HCT116 (cell line): ENCODE results near the gene P2RY14. TPM values are rescaled to one million over a fixed set of nuclear protein-coding genes. Genes with fewer than 3 reads are reported as not detected.

ENCODE experiments used
- ATAC-seq: fragments of 200-7000 bp; cut with Tn5 transposase; 2 replicates; pipeline ENCODE4 v1.9.1; 2020; ENCODE audit warnings: mild to moderate bottlenecking, moderate library complexity
- BruUV-seq: library from RNA; stranded (reverse); fragments of 400-500 nt; replicated peaks from 2 replicates; lab custom pipeline; 2021; lab: Mats Ljungman, UMichigan
- CTCF ChIA-PET: fragments of 300-600 bp; sonication (Branson Sonifier 250); formaldehyde crosslinking; loops from one replicate; lab custom pipeline; 2021; ENCODE audit warnings: antibody characterized with exemption; lab: Charles Lee
- POLR2A ChIA-PET: fragments of 300-600, 350-600 bp; sonication (Branson Sonifier 250); formaldehyde crosslinking; loops from one replicate; lab custom pipeline; 2021; ENCODE audit warnings: antibody characterized with exemption; lab: Charles Lee
- RAD21 ChIA-PET, 2 experiments: fragments of 300-600 bp; sonication (Branson Sonifier 250); formaldehyde crosslinking; loops; one replicate each; lab custom pipeline; 2023; ENCODE audit warnings: low total read pairs in 2 of 2; ENCODE audit not compliant: uncharacterized antibody in 2 of 2, unreplicated experiment in 2 of 2, low non-redundant PET in 1 of 2; lab: Charles Lee
- DNase-seq: peaks from one replicate; pipeline ENCODE4 v3.0.0-alpha.2; 2010; ENCODE audit warnings: low read depth, low spot score
- H2AFZ ChIP-seq: fragments of 200-600 bp; shearing (Covaris generic), sonication (generic); 2 replicates; pipeline ENCODE4 v1.6.1; 2017; ENCODE audit warnings: low read depth, mixed run types, mixed read lengths, antibody characterized with exemption, low read length; ENCODE audit not compliant: poor library complexity, severe bottlenecking
- H3K27ac ChIP-seq: 2 replicates; pipeline ENCODE4 v1.5.1; 2012; ENCODE audit warnings: low read depth, low read length
- H3K27me3 ChIP-seq: fragments of 200-600 bp; sonication (generic); 2 replicates; pipeline ENCODE4 v1.6.1; 2016; ENCODE audit warnings: mixed run types, low read length, mixed read lengths; ENCODE audit not compliant: insufficient read depth
- H3K36me3 ChIP-seq, 2 experiments: fragments of 200-500 bp in 1 of 2; fragments of 200-600 bp in 1 of 2; sonication (Bioruptor generic) in 1 of 2; sonication (generic) in 1 of 2; 2 replicates each; pipeline versions ENCODE4 v1.5.1 to v1.6.1; 2014 to 2016; ENCODE audit warnings: low read length in 2 of 2, inconsistent platforms in 1 of 2, mixed read lengths in 1 of 2, mixed run types in 1 of 2; ENCODE audit not compliant: insufficient read depth in 2 of 2, control insufficient read depth in 1 of 2
- H3K4me1 ChIP-seq, 2 experiments: fragments of 200-600 bp in 1 of 2; sonication (generic) in 1 of 2; 2 replicates each; pipeline versions ENCODE4 v1.5.1 to v1.6.1; 2012 to 2017; ENCODE audit warnings: low read length in 2 of 2, inconsistent platforms in 1 of 2, mild to moderate bottlenecking in 1 of 2, mixed read lengths in 1 of 2, mixed run types in 1 of 2, moderate library complexity in 1 of 2; ENCODE audit not compliant: insufficient read depth in 2 of 2, control insufficient read depth in 1 of 2
- H3K4me2 ChIP-seq: fragments of 200-600 bp; sonication (generic); 2 replicates; pipeline ENCODE4 v1.6.1; 2017; ENCODE audit warnings: mixed run types, low read length, mixed read lengths
- H3K4me3 ChIP-seq, 2 experiments: fragments of 200-600 bp in 1 of 2; sonication (generic) in 1 of 2; replicated peaks in 1 of 2; 2 replicates each; pipeline ENCODE4 v1.5.1; 2011 to 2016; ENCODE audit warnings: low read length in 2 of 2, control low read depth in 1 of 2, low read depth in 1 of 2, mild to moderate bottlenecking in 1 of 2, mixed read lengths in 1 of 2, mixed run types in 1 of 2
- H3K79me2 ChIP-seq: fragments of 200-600 bp; sonication (generic); 2 replicates; pipeline ENCODE4 v1.6.1; 2017; ENCODE audit warnings: mild to moderate bottlenecking, mixed run types, low read length, moderate library complexity, mixed read lengths; ENCODE audit not compliant: insufficient read depth
- H3K9ac ChIP-seq: fragments of 200-600 bp; sonication (generic); 2 replicates; pipeline ENCODE4 v1.6.1; 2016; ENCODE audit warnings: low read length, mixed read lengths
- H3K9me2 ChIP-seq: fragments of 200-600 bp; sonication (generic), shearing (Covaris generic); 2 replicates; pipeline ENCODE4 v1.6.1; 2017; ENCODE audit warnings: mixed run types, mild to moderate bottlenecking, moderate library complexity; ENCODE audit not compliant: insufficient read depth
- H3K9me3 ChIP-seq, 2 experiments: fragments of 200-500 bp in 1 of 2; fragments of 200-600 bp in 1 of 2; sonication (Bioruptor generic) in 1 of 2; sonication (generic) in 1 of 2; 2 replicates each; pipeline ENCODE4 v1.6.1; 2014 to 2017; ENCODE audit warnings: low read length in 2 of 2, mixed read lengths in 2 of 2, inconsistent platforms in 1 of 2, low read depth in 1 of 2, mild to moderate bottlenecking in 1 of 2, mixed run types in 1 of 2, moderate library complexity in 1 of 2; ENCODE audit not compliant: control insufficient read depth in 1 of 2, insufficient read depth in 1 of 2
- H4K20me1 ChIP-seq: fragments of 200-600 bp; sonication (generic), shearing (Covaris generic); 2 replicates; pipeline ENCODE4 v1.6.1; 2017; ENCODE audit warnings: mixed run types, mild to moderate bottlenecking, moderate library complexity; ENCODE audit not compliant: insufficient read depth
- CBX3 ChIP-seq: IDR thresholded peaks from 2 replicates; pipeline ENCODE4 v1.6.1; 2012; ENCODE audit warnings: low read depth
- CEBPB ChIP-seq: IDR thresholded peaks from 2 replicates; pipeline ENCODE4 v1.6.1; 2012; ENCODE audit warnings: low read depth
- EGR1 ChIP-seq: IDR thresholded peaks from 2 replicates; pipeline ENCODE4 v1.6.1; 2012; ENCODE audit warnings: low read depth
- EZH2 ChIP-seq: fragments of 200-600 bp; sonication (generic); IDR thresholded peaks from 2 replicates; pipeline ENCODE4 v1.6.1; 2017; ENCODE audit warnings: antibody characterized with exemption, mixed run types
- FOSL1 ChIP-seq: IDR thresholded peaks from 2 replicates; pipeline ENCODE4 v1.6.1; 2012; ENCODE audit warnings: low read depth
- POLR2AphosphoS5 ChIP-seq: IDR thresholded peaks from 2 replicates; pipeline ENCODE4 v1.6.1; 2011; ENCODE audit warnings: mild to moderate bottlenecking, low read depth, low read length, moderate library complexity
- RAD21 ChIP-seq: IDR thresholded peaks from 2 replicates; pipeline ENCODE4 v1.6.1; 2012; ENCODE audit warnings: low read depth, mild to moderate bottlenecking
- SIN3A ChIP-seq: IDR thresholded peaks from 2 replicates; pipeline ENCODE4 v1.6.1; 2012; ENCODE audit warnings: low read depth
- SRF ChIP-seq: IDR thresholded peaks from 2 replicates; pipeline ENCODE4 v1.6.1; 2012; ENCODE audit warnings: low read depth
- TCF7L2 ChIP-seq: IDR thresholded peaks from 2 replicates; pipeline ENCODE4 v1.7.0; 2011; ENCODE audit warnings: borderline replicate concordance, inconsistent platforms; ENCODE audit not compliant: insufficient read depth, insufficient read length; ENCODE audit errors: extremely low read depth
- YY1 ChIP-seq: IDR thresholded peaks from 2 replicates; pipeline ENCODE4 v1.6.1; 2011; ENCODE audit warnings: low read length, low read depth, moderate library complexity, mild to moderate bottlenecking; ENCODE audit not compliant: insufficient replicate concordance; ENCODE audit errors: extremely low read depth
- ZFX ChIP-seq: fragments of 450-650 bp; IDR thresholded peaks from 2 replicates; pipeline ENCODE4 v1.6.1; 2017
- ZNF274 ChIP-seq: fragments of 200-500 bp; sonication (Bioruptor generic); IDR thresholded peaks from 2 replicates; pipeline ENCODE4 v1.6.1; 2014; ENCODE audit warnings: mild to moderate bottlenecking, low read depth, low read length, inconsistent platforms
- intact Hi-C: fragments of 100-400 bp; cut with micrococcal nuclease; formaldehyde crosslinking; loops from 2 replicates; pipeline ENCODE4 v1.10.0; 2022
- total RNA-seq: library from RNA; stranded (reverse); gene quantifications from one replicate; pipeline ENCODE4 v1.2.1, GENCODE V29; 2021; ENCODE audit not compliant: unreplicated experiment
- TF ChIP-seq, protein P1 (sequence below): IDR thresholded peaks from 2 replicates; pipeline ENCODE4 v1.6.1; 2012; ENCODE audit warnings: low read depth
- TF ChIP-seq, protein P2 (sequence below), 3 experiments: fragments of 200-600 bp in 1 of 3; sonication (generic) in 1 of 3; IDR thresholded peaks in 2 of 3; conservative IDR thresholded peaks in 1 of 3; 2 replicates each; pipeline ENCODE4 v1.5.1; 2012 to 2017; ENCODE audit warnings: low read depth in 2 of 3, low read length in 2 of 3, antibody characterized with exemption in 1 of 3, borderline replicate concordance in 1 of 3, control low read depth in 1 of 3, mild to moderate bottlenecking in 1 of 3, mixed read lengths in 1 of 3, mixed run types in 1 of 3, moderate library complexity in 1 of 3; ENCODE audit not compliant: insufficient read depth in 1 of 3
- TF ChIP-seq, protein P3 (sequence below): IDR thresholded peaks from 2 replicates; pipeline ENCODE4 v1.6.1; 2012
- TF ChIP-seq, protein P4 (sequence below): IDR thresholded peaks from 2 replicates; pipeline ENCODE4 v1.6.1; 2012

The P2RY14 gene
- total RNA-seq, 1 experiment from 2014 or later, result not detected

DNA sequence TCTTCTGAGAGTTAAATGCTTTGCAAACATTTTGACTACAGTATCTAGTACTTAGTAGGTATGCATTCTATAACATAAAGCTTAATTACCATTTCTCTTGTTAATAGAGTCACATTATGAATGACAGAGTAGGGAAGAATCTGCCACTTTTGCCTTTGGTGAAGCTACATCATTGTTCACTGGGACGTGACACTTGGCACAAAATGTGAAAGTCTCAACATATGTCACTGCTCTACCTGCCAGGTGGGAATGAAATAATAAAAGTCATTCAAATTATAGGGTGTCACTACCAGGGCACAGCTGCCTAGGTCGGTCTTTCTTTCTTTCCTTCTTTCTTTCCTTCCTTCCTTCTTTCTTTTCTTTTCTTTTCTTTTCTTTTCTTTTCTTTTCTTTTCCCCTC lies 20.7 kb upstream of the P2RY14 start:
- Histone ChIP-seq H3K27ac (no peak overlapping the region), H3K9me3 (no peaks in the 10 kb centered on the region), H3K4me3 (no peak overlapping the region), H3K9me2 (no peaks in the 10 kb centered on the region), H4K20me1 (no peaks in the 10 kb centered on the region), H3K9ac (no peak overlapping the region), H3K36me3 (no peaks in the 10 kb centered on the region)
- ChIA-PET POLR2A (no interaction called here), CTCF (no interaction called here)
- DNase-seq, result no peak
- intact Hi-C loops, result no loop called here
- TF ChIP-seq YY1 (no peak), SRF (no peak), ZNF274 (no peak), EGR1 (no peak), EZH2 (no peak), FOSL1 (no peak), RAD21 (no peak), ZFX (no peak), CBX3 (no peak), CEBPB (no peak), POLR2AphosphoS5 (no peak), TCF7L2 (no peak), SIN3A (no peak)
- TF ChIP-seq, protein P1, sequence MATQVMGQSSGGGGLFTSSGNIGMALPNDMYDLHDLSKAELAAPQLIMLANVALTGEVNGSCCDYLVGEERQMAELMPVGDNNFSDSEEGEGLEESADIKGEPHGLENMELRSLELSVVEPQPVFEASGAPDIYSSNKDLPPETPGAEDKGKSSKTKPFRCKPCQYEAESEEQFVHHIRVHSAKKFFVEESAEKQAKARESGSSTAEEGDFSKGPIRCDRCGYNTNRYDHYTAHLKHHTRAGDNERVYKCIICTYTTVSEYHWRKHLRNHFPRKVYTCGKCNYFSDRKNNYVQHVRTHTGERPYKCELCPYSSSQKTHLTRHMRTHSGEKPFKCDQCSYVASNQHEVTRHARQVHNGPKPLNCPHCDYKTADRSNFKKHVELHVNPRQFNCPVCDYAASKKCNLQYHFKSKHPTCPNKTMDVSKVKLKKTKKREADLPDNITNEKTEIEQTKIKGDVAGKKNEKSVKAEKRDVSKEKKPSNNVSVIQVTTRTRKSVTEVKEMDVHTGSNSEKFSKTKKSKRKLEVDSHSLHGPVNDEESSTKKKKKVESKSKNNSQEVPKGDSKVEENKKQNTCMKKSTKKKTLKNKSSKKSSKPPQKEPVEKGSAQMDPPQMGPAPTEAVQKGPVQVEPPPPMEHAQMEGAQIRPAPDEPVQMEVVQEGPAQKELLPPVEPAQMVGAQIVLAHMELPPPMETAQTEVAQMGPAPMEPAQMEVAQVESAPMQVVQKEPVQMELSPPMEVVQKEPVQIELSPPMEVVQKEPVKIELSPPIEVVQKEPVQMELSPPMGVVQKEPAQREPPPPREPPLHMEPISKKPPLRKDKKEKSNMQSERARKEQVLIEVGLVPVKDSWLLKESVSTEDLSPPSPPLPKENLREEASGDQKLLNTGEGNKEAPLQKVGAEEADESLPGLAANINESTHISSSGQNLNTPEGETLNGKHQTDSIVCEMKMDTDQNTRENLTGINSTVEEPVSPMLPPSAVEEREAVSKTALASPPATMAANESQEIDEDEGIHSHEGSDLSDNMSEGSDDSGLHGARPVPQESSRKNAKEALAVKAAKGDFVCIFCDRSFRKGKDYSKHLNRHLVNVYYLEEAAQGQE, result no peak
- TF ChIP-seq, protein P2, sequence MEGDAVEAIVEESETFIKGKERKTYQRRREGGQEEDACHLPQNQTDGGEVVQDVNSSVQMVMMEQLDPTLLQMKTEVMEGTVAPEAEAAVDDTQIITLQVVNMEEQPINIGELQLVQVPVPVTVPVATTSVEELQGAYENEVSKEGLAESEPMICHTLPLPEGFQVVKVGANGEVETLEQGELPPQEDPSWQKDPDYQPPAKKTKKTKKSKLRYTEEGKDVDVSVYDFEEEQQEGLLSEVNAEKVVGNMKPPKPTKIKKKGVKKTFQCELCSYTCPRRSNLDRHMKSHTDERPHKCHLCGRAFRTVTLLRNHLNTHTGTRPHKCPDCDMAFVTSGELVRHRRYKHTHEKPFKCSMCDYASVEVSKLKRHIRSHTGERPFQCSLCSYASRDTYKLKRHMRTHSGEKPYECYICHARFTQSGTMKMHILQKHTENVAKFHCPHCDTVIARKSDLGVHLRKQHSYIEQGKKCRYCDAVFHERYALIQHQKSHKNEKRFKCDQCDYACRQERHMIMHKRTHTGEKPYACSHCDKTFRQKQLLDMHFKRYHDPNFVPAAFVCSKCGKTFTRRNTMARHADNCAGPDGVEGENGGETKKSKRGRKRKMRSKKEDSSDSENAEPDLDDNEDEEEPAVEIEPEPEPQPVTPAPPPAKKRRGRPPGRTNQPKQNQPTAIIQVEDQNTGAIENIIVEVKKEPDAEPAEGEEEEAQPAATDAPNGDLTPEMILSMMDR (IDR thresholded peaks at IDR 0.05 in 2 of 3, conservative IDR thresholded peaks at IDR 0.05 in 1 of 3; ENCODE audit: borderline replicate concordance in 1 of 3, insufficient read depth in 1 of 3, low read depth in 2 of 3, low read length in 2 of 3), result no peak
- TF ChIP-seq, protein P3, sequence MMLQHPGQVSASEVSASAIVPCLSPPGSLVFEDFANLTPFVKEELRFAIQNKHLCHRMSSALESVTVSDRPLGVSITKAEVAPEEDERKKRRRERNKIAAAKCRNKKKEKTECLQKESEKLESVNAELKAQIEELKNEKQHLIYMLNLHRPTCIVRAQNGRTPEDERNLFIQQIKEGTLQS, result no peak
- TF ChIP-seq, protein P4, sequence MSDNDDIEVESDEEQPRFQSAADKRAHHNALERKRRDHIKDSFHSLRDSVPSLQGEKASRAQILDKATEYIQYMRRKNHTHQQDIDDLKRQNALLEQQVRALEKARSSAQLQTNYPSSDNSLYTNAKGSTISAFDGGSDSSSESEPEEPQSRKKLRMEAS, result no peak
- TF ChIP-seq, all 23 proteins: peak for 0
- RAD21 ChIA-PET, result no interaction called here
- ATAC-seq, result no peak
- no peaks in the 10 kb centered on the region for H3K79me2 ChIP-seq
- no peaks in the 10 kb centered on the region for H3K27me3 ChIP-seq
- peaks cover 4 to 13% of the 10 kb centered on the region in 2 experiments for H3K4me1 ChIP-seq
- no peak overlapping the region for H2AFZ ChIP-seq
- BruUV-seq, result no TSS peak
- H3K4me2 ChIP-seq, result no peak overlapping the region
